Activated T-cell treated with anti-CD3 and anti-CD28 coated beads, Interleukin-2, amount 50 U/mL, for 72 hours (primary cell): Measurements from ENCODE around the gene NANOS2. TPM values are rescaled to one million over a fixed set of nuclear protein-coding genes. Genes with fewer than 3 reads are reported as not detected.
"Not testable (repeated sequence)": the region's sequence is repeated elsewhere in the genome, so short reads cannot be mapped to it uniquely, and the experiment has no call there.

ENCODE experiments used
- ATAC-seq, 2 donors: fragments of 150-1000 bp; cut with Tn5 transposase; replicated peaks in 1 of 2; 2 replicates each; pipeline ENCODE4 v1.10.0; 2021; ENCODE audit warnings: moderate library complexity in 2 of 2, mild to moderate bottlenecking in 1 of 2
- DNase-seq, 2 donors: peaks; one replicate each; pipeline ENCODE4 v3.0.0; 2021 to 2022; ENCODE audit warnings: mixed read lengths in 1 of 2
- H3K27ac Mint-ChIP-seq: one replicate; pipeline ENCODE4 v1.8.0; 2022; ENCODE audit warnings: mild to moderate bottlenecking, moderate library complexity, mixed read lengths
- H3K27me3 Mint-ChIP-seq: one replicate; pipeline ENCODE4 v1.8.0; 2022; ENCODE audit warnings: low read depth, mixed read lengths
- H3K36me3 Mint-ChIP-seq, 2 donors: one replicate each; pipeline ENCODE4 v1.8.0; 2022; ENCODE audit warnings: mixed read lengths in 2 of 2, mild to moderate bottlenecking in 1 of 2; ENCODE audit not compliant: insufficient read depth in 2 of 2
- H3K4me1 Mint-ChIP-seq: one replicate; pipeline ENCODE4 v1.8.0; 2022; ENCODE audit warnings: low read depth, mixed read lengths
- H3K4me3 Mint-ChIP-seq, 2 donors: one replicate each; pipeline ENCODE4 v1.8.0; 2022; ENCODE audit warnings: mild to moderate bottlenecking in 2 of 2, mixed read lengths in 2 of 2, moderate library complexity in 2 of 2
- H3K9me3 Mint-ChIP-seq, 2 donors: one replicate each; pipeline ENCODE4 v1.8.0; 2022; ENCODE audit warnings: mixed read lengths in 2 of 2
- total RNA-seq, 2 donors: library from RNA; stranded (reverse); gene quantifications; one replicate each; pipeline ENCODE4 v1.2.3, GENCODE V29; 2022

The NANOS2 gene
- total RNA-seq, 2 donors from 2014 or later: not detected

GRCh38 chr19:45872095-45872919, 42.3 kb downstream of the NANOS2 start:
- Mint-ChIP-seq H3K27ac (no peak overlapping the region), H3K9me3 (no peaks in the 10 kb centered on the region), H3K4me3 (no peak overlapping the region), H3K4me1 (peaks cover 17% of the 10 kb centered on the region), H3K36me3 (no peaks in the 10 kb centered on the region), H3K27me3 (peaks cover 7% of the 10 kb centered on the region)
- no peak for ATAC-seq
- DNase-seq: no peak

GRCh38 chr19:45870798-45871197, 43.8 kb downstream of the NANOS2 start:
- no peaks in the 10 kb centered on the region for H3K36me3 Mint-ChIP-seq
- no peaks in the 10 kb centered on the region for H3K9me3 Mint-ChIP-seq
- no peak overlapping the region for H3K4me3 Mint-ChIP-seq
- H3K27ac Mint-ChIP-seq: no peak overlapping the region
- H3K4me1 Mint-ChIP-seq: peaks cover 8% of the 10 kb centered on the region
- H3K27me3 Mint-ChIP-seq: peaks cover 4% of the 10 kb centered on the region
- DNase-seq (no peak), ATAC-seq (no peak)

- not testable (repeated sequence) for H3K27ac Mint-ChIP-seq, H3K36me3 Mint-ChIP-seq, H3K9me3 Mint-ChIP-seq, DNase-seq, H3K4me3 Mint-ChIP-seq, ATAC-seq
- peaks cover 21% of the 10 kb centered on the region for H3K4me1 Mint-ChIP-seq
- H3K27me3 Mint-ChIP-seq: peaks cover 25% of the 10 kb centered on the region
Observed at GRCh38 chr19:45867241-45867640, 47.3 kb downstream of the NANOS2 start.

GRCh38 chr19:45866400-45867176, 48.0 kb downstream of the NANOS2 start:
- ATAC-seq: no peak
- DNase-seq: no peak
- Mint-ChIP-seq H3K4me1 (peaks cover 28% of the 10 kb centered on the region), H3K27me3 (peaks cover 25% of the 10 kb centered on the region), H3K4me3 (no peak overlapping the region), H3K27ac (no peak overlapping the region), H3K9me3 (no peaks in the 10 kb centered on the region), H3K36me3 (peaks cover 5 to 10% of the 10 kb centered on the region in 2 donors)

- DNase-seq (no peak), ATAC-seq (no peak)
- H3K27ac Mint-ChIP-seq: no peak overlapping the region
- H3K27me3 Mint-ChIP-seq: peaks cover 25% of the 10 kb centered on the region
- peak overlapping the region in 1 of 2 donors; percentile 36 for H3K4me3 Mint-ChIP-seq
- H3K9me3 Mint-ChIP-seq: no peaks in the 10 kb centered on the region
- peaks cover 36% of the 10 kb centered on the region for H3K4me1 Mint-ChIP-seq
- peaks cover 5 to 10% of the 10 kb centered on the region in 2 donors for H3K36me3 Mint-ChIP-seq
Observed at GRCh38 chr19:45865269-45865948, 49.2 kb downstream of the NANOS2 start.

GRCh38 chr19:45864629-45865082, 49.9 kb downstream of the NANOS2 start:
- Mint-ChIP-seq H3K9me3 (no peaks in the 10 kb centered on the region), H3K27me3 (peaks cover 25% of the 10 kb centered on the region), H3K27ac (no peak overlapping the region), H3K4me1 (peaks cover 36% of the 10 kb centered on the region), H3K36me3 (peaks cover 5 to 12% of the 10 kb centered on the region in 2 donors), H3K4me3 (peak overlapping the region; percentile 71 to 78)
- DNase-seq (no peak), ATAC-seq (no peak)

GRCh38 chr19:45863840-45864628, 50.5 kb downstream of the NANOS2 start, which contains the start of gene FOXA3:
Gene FOXA3, plus strand, starts transcription at chr19:45864326. Its CDS starts 131 bp downstream, at chr19:45864457.
- Mint-ChIP-seq H3K27me3 (peaks cover 25% of the 10 kb centered on the region), H3K36me3 (peaks cover 8 to 16% of the 10 kb centered on the region in 2 donors), H3K9me3 (no peaks in the 10 kb centered on the region), H3K27ac (peak within 1 kb of the TSS; percentile 90), H3K4me3 (peak within 1 kb of the TSS; percentile 95 to 99), H3K4me1 (peaks cover 42% of the 10 kb centered on the region)
- peak; percentile 79 to 84 for DNase-seq
- ATAC-seq: peak; percentile 56 to 61

GRCh38 chr19:45863335-45863839, 51.2 kb downstream of the NANOS2 start:
- Mint-ChIP-seq H3K4me1 (peaks cover 45% of the 10 kb centered on the region), H3K36me3 (peaks cover 8 to 16% of the 10 kb centered on the region in 2 donors), H3K4me3 (peak overlapping the region; percentile 95 to 99), H3K27me3 (peaks cover 25% of the 10 kb centered on the region), H3K9me3 (no peaks in the 10 kb centered on the region), H3K27ac (peak overlapping the region; percentile 90)
- no peak for ATAC-seq
- no peak for DNase-seq

Other genes starting within 250 kb of the NANOS2 start
- gene GIPR, start 246.6 kb downstream of the NANOS2 start, total RNA-seq: 10 to 100 TPM in 1 of 2 donors, 1 to 10 TPM in 1; 5.9 to 11.0 TPM
- 100 to 1,000 TPM; 449 to 481 TPM for gene SNRPD2, start 222.8 kb downstream of the NANOS2 start, total RNA-seq
- gene QPCTL, start 222.1 kb downstream of the NANOS2 start, total RNA-seq: 10 to 100 TPM; 20.8 to 29.8 TPM
- 10 to 100 TPM; 38.4 to 46.5 TPM for gene FBXO46, start 183.9 kb downstream of the NANOS2 start, total RNA-seq
- gene MEIOSIN, start 181.3 kb downstream of the NANOS2 start, total RNA-seq: under 1 TPM; 0.09 to 0.19 TPM
- gene SIX5, start 145.5 kb downstream of the NANOS2 start, total RNA-seq: 1 to 10 TPM; 3.7 to 5.2 TPM
- 10 to 100 TPM; 31.7 to 42.4 TPM for gene DMPK, start 132.3 kb downstream of the NANOS2 start, total RNA-seq
- 10 to 100 TPM; 36.7 to 54.1 TPM for gene DMWD, start 121.9 kb downstream of the NANOS2 start, total RNA-seq
- gene RSPH6A, start 99.5 kb downstream of the NANOS2 start, total RNA-seq: under 1 TPM; 0.43 to 0.60 TPM
- 100 to 1,000 TPM in 1 of 2 donors, 10 to 100 TPM in 1; 95.5 to 112 TPM for gene SYMPK, start 51.6 kb downstream of the NANOS2 start, total RNA-seq
- 1 to 10 TPM in 1 of 2 donors, under 1 TPM in 1; 0.88 to 1.6 TPM for gene FOXA3, start 50.5 kb downstream of the NANOS2 start, total RNA-seq
- gene IRF2BP1, start 28.6 kb downstream of the NANOS2 start, total RNA-seq: 10 to 100 TPM; 16.3 to 19.9 TPM
- gene MYPOP, start 12.2 kb downstream of the NANOS2 start, total RNA-seq: 10 to 100 TPM in 1 of 2 donors, 1 to 10 TPM in 1; 9.2 to 10.9 TPM
- gene NOVA2, start 59.1 kb upstream of the NANOS2 start, total RNA-seq: under 1 TPM; 0.38 to 0.58 TPM
- gene CCDC61, start 80.7 kb upstream of the NANOS2 start, total RNA-seq: 10 to 100 TPM; 21.8 to 22.0 TPM
- not detected for gene PGLYRP1, start 108.3 kb upstream of the NANOS2 start, total RNA-seq
- gene IGFL4, start 126.2 kb upstream of the NANOS2 start, total RNA-seq: not detected
- gene IGFL3, start 209.9 kb upstream of the NANOS2 start, total RNA-seq: not detected
- gene IGFL2, start 233.5 kb upstream of the NANOS2 start, total RNA-seq: not detected